Fibroblast of skin of left biceps (primary cell): ENCODE data around the gene CNTRL.
A peak's percentile ranks its signal among the peaks of the same experiment; 100 is the strongest.
"Not testable (repeated sequence)": the region's sequence is repeated elsewhere in the genome, so short reads cannot be mapped to it uniquely, and the experiment has no call there.

ENCODE experiments used
- DNase-seq, 2 experiments: peaks; one replicate each; pipeline ENCODE4 v3.0.0-alpha.2; 2013; ENCODE audit warnings: low read depth in 2 of 2

CNTRL gene

DNA sequence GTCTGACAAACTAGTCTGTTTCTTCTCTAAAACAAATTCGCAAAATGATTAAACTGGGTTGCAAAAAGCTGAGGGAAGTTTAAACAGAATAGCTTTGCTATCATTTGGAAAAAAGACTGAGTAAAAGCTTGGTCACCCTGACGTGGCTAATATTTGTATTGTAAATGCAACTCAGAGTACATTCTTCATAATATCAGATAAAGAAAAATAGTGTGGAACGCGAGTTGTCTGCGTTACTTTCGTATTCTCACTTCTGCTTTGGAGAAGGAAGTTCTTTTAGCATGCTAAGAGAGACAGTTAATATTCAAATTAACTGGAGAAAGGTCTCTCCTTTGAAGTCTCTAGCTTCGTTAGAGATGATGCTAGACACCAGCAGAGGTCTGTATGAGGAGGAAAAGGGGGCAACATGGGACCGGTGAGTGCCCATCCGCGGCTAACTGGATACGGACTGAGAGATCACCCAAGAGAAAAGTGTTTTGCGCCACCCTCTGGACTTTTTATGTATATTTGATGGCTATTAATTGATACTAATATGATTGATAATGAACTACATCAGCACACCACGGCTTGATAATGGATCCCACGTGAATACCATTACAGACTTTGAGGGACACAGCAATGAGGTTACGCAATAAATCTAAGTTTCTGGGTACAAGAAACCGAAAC is 2.9 kb upstream of the CNTRL start:
- no peak for DNase-seq

DNA sequence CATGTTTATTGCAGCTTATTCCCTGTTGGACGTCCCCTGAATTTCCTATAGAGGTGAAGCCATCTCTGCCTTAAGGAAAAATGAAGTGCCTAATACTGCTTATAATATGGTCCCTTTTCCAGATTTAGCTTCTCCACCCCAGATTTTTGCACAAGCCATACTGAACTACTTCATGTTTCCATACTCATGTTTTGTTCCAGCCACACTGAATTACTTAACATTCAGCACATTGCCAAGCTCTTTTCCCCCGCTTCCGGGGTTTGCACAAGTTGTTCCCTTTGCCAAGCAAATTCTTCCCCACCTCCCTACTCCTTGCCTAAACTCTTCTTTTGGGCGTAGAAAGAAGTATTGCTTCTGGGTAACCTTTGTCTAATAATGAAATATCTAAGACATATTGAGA is 1.7 kb upstream of the CNTRL start:
- peak; percentile 62 to 65 for DNase-seq

DNA sequence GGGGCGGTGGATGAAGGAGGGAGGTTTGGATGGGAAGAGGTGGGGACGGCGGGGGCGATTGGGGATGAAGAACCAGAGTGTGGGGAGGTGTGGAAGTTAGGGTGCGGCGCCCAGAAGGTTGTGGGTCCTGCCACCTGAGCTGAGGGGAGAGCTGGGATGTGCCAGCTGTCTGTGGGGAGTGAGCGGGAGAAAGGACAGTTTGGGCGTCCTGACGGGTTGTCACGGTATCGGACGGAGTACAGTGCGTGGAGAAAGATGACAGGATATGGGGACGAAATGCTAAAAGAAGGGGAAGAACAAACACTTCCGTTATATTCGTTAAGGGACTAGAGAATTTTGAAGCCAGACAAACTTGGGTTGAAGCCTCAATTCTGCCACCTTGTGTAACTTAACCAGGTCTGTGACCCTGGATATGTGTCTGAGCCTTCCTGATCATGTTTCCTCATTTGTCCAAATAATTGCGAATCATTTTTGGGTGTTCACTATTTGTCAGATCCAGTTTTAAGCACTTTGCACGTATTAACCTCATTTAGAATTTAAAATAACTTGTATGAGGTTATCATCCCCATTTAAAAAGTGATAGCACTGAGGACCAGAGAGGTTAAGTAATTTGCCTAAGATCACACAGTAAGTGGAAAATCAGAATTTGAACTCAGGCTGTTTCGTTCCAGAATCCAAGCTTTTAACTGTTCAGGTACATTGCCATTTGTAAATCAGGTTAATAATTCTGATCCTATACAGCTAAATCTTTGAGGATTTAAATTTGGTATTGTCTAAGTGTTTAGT is 689 bp downstream of the CNTRL start:
- no peak for DNase-seq

- no peak for DNase-seq
Measured at GRCh38 chr9:121082075-121082474, 7.3 kb downstream of the CNTRL start.

GRCh38 chr9:121085661-121086060 is 10.9 kb downstream of the CNTRL start:
- no peak for DNase-seq

GRCh38 chr9:121088576-121088975 is 13.8 kb downstream of the CNTRL start:
- no peak for DNase-seq

DNA sequence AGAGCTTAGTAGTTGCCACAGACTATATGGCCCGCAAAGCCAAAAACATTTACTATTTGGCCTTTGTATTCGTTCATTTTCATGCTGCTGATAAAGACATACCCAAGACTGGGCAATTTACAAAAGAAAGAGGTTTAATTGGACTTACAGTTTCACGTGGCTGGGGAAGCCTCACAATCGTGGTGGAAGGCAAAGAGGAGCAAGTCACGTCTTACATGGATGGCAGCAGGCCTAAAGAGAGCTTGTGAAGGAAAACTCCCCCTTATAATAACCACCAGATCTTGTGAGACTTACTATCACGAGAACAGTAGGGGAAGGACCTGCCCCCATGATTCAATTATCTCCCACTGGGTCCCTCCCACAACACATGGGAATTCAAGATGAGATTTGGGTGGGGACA is 16.0 kb downstream of the CNTRL start:
- not testable (repeated sequence) for DNase-seq

- DNase-seq = no peak
Measured at GRCh38 chr9:121095057-121095456, 20.3 kb downstream of the CNTRL start.

DNA sequence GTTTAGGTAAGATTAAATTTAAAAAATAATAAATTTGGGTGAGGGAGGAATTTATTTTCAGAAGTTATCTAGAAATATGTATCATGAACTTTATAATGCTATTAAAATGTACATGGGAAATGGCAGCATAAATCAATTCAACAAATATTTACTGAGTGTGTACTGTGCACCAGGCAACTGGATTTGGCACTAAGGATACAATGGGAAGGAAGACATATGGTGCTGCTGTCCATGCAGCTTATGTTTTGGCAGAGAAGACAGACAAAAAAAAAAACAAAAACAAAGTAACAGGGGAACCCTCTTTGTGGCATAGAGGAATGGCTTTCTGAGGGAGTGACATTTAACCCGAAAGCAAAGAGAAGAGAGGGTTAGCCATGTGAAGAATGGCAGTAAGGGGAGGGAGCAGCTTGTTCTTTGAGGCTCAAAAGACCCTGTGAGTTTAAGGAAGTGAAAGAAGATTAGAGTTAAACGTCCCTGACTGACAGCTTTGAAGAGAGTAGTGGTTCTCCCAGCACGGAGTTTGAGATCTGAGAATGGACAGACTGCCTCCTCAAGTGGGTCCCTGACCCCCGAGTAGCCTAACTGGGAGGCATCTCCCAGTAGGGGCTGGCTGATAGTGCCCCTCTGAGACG is 23.9 kb downstream of the CNTRL start:
- DNase-seq = no peak

DNA sequence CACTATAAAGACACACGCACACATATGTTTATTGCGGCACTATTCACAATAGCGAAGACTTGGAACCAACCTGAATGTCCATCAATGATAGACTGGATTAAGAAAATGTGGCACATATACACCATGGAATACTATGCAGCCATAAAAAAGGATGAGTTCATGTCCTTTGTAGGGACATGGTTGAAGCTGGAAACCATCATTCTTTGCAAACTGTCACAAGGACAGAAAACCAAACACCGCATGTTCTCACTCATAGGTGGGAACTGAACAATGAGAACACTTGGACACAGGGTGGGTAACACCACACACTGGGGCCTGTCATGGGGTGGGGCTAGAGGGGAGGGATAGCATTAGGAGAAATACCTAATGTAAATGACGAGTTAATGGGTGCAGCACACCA is 29.3 kb downstream of the CNTRL start:
- DNase-seq = not testable (repeated sequence)

DNA sequence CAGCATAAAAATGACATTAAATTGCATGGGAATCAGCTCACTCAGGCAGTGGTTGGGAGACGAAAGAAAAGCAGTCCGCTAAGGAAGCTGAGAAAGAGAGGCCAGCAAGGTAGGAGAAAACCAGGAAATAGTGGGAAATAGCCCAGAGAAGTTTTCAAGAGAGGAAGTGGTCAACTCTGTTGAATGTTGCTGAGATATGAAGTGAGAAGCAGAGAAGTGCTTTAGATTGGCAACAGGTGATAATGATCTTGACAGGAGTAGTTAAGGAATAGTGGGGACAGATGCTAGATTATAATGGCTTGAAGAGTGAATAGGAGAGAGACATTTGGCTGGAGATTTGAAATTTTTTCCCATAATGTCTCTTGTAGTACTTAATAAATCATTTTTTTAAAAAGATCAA is 30.8 kb downstream of the CNTRL start:
- no peak for DNase-seq

DNA sequence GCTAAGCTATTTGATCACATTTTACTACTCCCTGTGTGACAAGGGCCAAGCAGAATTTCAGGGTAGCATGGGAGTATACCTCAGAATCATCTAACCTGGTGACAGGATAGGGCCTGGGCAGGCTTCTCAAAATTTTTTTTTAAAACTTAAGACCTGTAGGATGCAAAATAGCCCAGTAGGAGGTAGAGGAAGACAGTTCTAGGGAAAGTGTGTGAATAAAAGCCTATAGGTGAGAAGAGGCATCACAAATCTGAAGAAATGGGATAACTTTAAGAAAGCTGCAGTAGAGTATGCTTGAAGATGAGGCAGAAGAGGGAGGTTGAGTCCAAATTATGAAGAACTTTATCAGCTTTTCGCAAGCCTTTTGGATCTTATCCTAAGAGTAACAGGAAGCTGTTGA is 32.3 kb downstream of the CNTRL start:
- no peak for DNase-seq

GRCh38 chr9:121107881-121108280 is 33.1 kb downstream of the CNTRL start:
- no peak for DNase-seq

- DNase-seq = no peak
Measured at GRCh38 chr9:121115466-121115865, 40.7 kb downstream of the CNTRL start.

DNA sequence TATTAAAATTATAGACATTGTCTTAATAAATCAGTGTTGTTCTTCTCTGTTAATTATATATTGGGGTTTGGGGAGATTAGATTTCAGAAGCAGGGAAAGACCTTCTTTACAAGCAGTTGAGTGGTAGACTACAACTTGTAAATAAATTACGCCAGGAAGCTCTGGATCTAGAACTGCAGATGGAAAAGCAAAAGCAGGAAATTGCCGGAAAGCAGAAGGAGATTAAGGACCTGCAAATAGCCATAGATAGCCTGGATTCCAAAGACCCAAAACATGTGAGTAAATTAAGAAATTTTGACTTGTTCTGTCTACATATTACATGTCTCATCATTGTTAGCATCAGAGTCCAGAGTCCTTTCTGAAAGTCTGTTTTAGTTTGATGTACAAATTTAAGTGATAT is 43.5 kb downstream of the CNTRL start:
- DNase-seq = no peak

- no peak for DNase-seq
Measured at GRCh38 chr9:121120386-121120785, 45.6 kb downstream of the CNTRL start.

DNA sequence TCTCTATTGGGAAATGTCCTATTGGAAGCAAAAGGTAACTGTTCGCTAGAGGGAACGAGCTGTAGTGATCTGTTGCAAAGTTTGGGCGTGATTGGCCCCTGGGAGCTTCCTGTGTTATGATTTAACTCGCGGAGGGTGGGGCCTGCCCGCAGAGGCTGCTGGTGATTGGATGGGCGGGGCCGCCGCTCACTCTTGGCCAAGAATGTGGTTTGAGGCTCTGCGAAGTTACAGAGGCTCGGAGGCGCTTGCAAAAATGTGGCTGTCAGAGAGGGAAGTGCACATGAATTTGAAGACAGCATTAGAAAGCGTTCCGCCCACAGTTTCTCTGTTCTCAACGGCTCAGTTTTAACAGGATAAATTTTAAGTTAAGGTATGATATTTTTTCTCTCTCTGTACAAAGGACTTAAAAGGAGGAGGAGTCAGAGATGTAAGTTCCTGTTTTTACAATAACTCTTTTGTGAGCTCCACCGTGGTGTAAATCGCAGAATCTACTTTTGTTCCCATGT is 46.9 kb downstream of the CNTRL start:
- DNase-seq = peak; percentile 85 to 86

GRCh38 chr9:121122246-121123032 is 47.7 kb downstream of the CNTRL start:
- no peak for DNase-seq

DNA sequence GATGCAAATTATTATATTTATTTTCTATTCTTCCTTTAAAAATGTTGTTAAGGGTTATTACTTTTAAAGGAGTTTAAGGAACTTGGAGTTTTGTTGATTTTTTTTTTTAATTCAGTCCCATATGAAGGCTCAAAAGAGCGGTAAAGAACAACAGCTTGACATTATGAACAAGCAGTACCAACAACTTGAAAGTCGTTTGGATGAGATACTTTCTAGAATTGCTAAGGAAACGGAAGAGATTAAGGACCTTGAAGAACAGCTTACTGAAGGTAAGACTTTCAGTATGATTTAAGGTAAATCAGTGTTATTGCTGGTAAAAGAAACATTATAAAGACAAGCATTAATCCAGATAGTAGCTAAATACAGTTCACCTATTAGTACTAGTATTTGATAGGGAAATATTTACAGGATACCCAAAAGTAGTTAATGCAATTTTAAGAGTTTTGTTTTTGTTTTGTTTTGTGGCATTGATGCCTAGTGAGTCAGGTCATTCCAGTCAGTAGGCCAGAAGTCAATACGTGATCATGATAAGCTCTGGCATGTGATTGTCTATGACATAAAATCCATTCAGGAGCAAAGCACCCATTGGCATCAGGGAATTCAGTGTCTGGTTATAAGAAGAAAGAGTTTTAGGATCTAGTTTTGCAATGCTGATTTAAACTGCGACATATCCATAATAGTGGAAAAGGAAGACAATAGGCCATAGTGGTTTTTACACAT is 49.2 kb downstream of the CNTRL start:
- DNase-seq = no peak

GRCh38 chr9:121125590-121125989 is 50.8 kb downstream of the CNTRL start:
- DNase-seq = no peak

DNA sequence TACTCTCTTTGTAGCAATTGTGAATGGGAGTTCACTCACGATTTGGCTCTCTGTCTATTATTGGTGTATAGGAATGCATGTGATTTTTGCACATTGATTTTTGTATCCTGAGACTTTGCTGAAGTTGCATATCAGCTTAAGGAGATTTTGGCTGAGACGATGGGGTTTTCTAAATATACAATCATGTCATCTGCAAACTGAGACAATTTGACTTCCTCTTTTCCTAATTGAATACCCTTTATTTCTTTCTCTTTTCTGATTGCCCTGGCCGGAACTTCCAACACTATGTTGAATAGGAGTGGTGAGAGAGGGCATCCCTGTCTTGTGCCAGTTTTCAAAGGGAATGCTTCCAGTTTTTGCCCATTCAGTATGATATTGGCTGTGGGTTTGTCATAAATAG is 54.6 kb downstream of the CNTRL start:
- not testable (repeated sequence) for DNase-seq
